ENCODE results near the gene SP7. TPM values are rescaled to one million over a fixed set of nuclear protein-coding genes. Genes with fewer than 3 reads are reported as not detected.
"Not testable (repeated sequence)": the region's sequence is repeated elsewhere in the genome, so short reads cannot be mapped to it uniquely, and the experiment has no call there.

The SP7 gene
- 0.31 TPM for total RNA-seq

DNA sequence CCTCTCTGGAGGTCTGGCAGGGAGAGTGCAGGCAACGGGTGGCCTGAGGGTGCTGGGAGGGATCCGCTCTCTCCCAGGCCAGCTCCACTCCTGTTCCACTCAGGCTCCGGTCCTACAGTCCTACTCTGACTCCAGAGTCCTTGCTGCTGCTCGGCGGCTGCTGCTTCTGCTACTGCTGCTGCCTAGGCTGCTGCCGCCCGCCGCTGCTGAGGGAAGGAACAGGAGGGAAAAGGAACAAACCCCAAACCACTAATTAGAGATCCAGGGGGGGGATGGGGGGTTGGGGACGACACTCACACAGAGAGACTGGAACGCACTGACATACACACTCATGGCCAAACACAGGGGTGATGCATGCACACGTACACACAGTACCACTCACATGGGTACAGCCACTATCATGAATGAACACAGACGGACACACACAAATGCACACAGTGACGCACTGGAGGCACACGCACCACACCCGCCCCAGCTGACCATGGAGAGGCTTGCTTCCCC, at the start of gene SP7:
Gene SP7 (minus strand): TSS at position 174 of the 501 bp plus-strand sequence. CDS start 708 bp downstream, outside the sequence.
- ATAC-seq (no peak), DNase-seq (ENCODE audit: low spot score) (no peak)
- intact Hi-C loops (cut with DNase I), result no loop called here

DNA sequence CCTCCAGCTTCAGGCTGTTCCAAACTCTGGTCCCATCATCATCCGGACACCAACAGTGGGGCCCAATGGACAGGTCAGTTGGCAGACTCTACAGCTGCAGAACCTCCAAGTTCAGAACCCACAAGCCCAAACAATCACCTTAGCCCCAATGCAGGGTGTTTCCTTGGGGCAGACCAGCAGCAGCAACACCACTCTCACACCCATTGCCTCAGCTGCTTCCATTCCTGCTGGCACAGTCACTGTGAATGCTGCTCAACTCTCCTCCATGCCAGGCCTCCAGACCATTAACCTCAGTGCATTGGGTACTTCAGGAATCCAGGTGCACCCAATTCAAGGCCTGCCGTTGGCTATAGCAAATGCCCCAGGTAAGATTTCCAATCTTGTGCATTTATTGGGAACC, 47.1 kb upstream of the SP7 start:
- DNase-seq (ENCODE audit: low spot score), result peak; percentile 49
- ATAC-seq, result no peak
- intact Hi-C loops (cut with DNase I), result no loop called here

DNA sequence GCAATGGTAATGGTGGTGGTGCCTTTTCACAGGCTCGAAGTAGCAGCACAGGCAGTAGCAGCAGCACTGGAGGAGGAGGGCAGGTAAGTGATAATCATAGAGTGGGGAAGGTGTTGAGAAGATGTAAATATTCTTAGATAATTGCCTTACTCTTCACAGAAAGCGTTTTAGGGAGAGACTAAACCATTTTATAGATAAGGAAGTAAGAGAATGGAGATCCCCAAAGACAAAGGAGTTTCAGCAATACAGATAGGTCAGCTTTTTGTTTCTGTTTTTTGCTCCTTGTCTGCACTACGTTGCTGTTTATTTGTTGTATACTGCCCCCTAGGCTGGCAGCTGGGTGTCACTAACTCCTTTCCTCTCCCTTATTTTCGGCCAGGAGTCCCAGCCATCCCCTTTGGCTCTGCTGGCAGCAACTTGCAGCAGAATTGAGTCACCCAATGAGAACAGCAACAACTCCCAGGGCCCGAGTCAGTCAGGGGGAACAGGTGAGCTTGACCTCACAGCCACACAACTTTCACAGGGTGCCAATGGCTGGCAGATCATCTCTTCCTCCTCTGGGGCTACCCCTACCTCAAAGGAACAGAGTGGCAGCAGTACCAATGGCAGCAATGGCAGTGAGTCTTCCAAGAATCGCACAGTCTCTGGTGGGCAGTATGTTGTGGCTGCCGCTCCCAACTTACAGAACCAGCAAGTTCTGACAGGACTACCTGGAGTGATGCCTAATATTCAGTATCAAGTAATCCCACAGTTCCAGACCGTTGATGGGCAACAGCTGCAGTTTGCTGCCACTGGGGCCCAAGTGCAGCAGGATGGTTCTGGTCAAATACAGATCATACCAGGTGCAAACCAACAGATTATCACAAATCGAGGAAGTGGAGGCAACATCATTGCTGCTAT, 45.8 kb upstream of the SP7 start:
- peak; percentile 70 for DNase-seq (ENCODE audit: low spot score)
- intact Hi-C loops (cut with DNase I), result no loop called here
- ATAC-seq, result no peak

DNA sequence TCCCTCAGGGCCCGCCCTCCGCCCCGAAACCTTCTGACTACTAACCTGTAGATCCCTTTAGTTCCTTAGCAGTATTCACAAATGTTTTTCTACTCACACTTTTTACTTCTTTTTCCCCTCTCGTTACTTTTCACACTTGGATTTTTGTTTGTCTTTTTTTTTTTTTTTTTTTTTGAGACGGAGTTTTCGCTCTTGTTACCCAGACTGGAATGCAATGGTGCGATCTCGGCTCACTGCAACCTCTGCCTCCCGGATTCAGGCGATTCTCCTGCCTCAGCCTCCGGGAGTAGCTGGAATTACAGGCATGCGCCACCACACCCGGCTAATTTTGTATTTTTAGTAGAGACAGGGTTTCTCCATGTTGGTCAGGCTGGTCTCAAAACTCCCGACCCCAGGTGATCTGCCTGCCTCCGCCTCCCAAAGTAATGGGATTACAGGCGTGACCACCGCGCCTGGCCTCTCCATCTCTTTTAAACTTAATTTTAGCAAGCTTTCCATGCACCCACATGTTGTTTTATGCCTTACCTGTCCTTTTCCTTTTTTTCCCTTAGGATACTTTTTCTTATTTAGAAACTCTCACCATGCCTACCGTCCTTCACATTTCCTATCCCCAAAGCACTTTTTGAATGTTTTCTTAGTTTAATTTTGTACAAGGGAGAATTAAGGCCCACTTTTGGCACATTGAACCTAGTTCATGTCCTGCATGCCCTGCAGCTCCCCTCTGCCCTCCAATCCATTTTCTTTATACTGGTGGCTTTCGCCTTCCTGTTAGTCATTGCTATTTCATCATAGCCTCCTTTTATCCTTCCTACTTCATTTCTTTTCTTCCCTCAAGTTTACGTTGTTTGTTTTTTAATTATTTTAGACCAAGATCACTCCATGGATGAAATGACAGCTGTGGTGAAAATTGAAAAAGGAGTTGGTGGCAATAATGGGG, 44.9 kb upstream of the SP7 start:
- DNase-seq (ENCODE audit: low spot score), result peak; percentile 58
- intact Hi-C loops (cut with DNase I), result no loop called here
- ATAC-seq, result no peak

DNA sequence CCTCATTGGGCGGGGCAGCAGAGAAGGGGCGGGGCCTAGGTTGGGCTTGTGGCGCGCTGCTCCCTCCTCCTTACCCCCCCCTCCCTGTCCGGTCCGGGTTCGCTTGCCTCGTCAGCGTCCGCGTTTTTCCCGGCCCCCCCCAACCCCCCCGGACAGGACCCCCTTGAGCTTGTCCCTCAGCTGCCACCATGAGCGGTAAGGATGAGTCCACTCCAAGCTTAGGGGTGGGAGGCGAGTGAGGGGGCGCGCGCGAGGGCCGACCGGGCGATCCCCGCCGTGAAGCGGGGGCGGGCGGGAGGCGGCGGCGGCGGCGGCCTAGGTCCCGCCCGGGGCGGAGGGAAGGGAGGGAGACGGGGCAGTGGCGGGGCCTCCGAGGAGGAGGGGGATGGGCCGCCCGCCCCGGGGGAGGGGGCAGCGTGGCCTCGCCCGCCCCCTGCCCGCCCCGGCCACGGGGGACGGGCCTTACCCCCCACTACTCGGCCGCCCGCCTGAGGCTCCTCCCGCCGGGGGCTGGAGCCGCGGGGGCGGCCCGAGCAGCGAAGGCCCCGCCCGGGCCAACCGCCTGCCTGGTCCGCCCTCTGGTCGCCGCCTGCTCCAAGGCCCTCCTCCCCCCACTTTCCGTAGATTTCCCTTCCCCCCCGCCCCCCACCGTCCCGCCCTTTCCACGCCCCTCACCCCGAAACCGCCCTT, 44.1 kb upstream of the SP7 start, which contains the start of gene SP1:
Gene SP1 (plus strand): TSS at position 73 of the 690 bp plus-strand sequence. CDS start 116 bp downstream, at position 189.
- peak; percentile 99 for DNase-seq (ENCODE audit: low spot score)
- ATAC-seq, result peak; percentile 71
- intact Hi-C loops (cut with DNase I), result no loop called here

DNA sequence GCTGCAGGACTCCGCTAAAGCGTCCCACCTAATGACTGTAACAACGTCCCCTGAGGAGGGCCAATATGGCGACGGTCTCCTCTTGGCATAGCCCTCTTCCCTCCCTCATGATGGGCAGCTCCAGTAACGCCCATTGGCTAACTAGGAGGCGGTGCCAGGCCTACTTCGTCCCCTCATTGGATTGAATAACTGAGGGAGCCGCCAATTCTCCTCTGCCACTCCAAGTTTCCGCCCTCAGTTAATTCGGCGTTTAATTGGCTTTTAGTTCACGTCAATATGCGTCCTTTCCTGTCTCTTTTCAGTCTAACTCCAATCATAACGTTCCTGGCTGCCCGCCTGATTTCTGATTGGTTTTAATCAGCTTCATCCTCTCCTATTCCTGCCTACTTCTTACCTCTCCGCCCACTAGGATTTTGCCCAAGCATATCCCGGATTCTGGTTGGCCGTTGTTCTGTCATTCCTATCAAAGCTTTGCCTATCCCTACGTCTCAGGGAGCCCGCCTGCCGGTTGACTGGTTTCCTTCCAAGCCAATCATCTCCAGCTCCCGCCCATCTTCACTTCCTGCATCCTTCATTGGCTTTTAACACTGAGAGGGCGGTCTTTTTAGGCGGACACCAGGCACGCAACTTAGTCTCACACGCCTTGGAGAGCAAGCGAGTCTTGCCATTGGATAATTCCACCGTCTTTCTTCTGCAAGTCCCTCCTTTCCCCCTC, 43.4 kb upstream of the SP7 start:
- ATAC-seq (peak; percentile 92), DNase-seq (ENCODE audit: low spot score) (peak; percentile 99)
- intact Hi-C loops (cut with DNase I), result no loop called here

DNA sequence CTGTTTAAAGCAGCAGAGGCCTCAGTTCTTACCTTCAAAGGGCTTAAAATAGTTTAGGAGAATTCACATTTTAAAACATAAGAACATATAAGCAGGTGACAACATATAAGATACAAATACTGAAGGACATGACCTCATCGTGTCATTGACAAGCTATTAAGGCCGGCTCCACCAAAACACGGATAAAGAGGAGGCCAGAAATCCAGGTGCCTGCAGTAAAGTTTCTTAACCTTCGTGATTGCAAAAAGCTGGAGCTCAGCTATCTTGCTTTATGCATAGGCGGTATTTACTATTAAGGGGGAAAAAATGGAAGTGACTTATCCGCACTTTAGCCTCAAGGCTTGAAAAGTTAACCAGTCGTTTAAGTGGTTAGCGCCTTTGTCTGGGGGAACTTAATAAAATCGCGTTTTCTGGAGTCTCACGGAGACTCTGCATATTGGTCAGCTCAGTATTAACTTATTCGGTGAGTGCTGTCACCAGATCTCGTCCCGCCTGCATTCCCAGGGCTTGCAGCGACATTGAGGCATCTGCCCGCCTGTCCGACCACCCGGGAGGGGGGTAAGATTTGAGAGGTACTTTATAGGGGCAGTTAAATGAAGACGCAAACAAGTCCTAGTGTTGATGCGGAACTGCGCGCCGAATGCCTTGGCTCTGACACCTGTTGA, 42.7 kb upstream of the SP7 start:
- intact Hi-C loops (cut with DNase I), result no loop called here
- ATAC-seq (no peak), DNase-seq (ENCODE audit: low spot score) (no peak)

DNA sequence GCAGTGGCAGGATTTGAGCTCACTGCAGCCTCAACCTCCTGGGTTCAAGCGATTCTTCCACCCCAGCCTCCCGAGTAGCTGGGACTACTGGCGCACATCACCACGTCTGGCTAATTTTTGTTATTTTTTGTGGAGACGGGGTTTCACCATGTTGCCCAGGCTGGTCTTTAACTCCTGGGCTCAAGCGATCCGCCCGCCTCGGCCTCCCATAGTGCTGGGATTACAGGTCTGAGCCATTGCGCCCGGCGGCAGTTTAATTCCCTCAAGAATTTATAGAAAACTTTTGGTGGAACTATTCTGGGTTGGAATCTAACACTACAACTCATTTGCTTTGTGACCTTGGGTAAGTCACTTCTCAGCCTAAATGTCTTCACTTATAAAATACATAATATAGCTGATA, 42.1 kb upstream of the SP7 start:
- ATAC-seq (no peak), DNase-seq (ENCODE audit: low spot score) (no peak)
- intact Hi-C loops (cut with DNase I), result no loop called here

DNA sequence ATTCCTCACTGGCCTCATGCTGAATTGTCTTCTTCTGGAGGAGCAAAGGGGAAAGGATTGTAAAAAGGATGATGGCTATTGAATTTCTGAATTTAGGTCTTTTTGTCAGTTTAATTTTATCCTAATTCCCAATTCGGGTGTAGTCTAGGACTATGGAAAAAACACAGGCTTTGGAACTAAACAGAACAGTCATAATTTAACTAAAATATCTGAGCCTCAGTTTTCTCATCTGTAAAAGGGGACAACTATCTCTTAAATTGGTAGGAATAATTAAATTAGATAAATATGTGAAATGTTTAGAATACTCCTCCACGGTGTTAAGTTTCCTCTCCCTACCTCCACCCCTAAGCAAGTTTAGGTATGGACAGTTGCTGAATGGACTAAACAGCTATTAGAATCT, 40.6 kb upstream of the SP7 start:
- no peak for DNase-seq (ENCODE audit: low spot score)
- intact Hi-C loops (cut with DNase I), result no loop called here
- ATAC-seq, result no peak

DNA sequence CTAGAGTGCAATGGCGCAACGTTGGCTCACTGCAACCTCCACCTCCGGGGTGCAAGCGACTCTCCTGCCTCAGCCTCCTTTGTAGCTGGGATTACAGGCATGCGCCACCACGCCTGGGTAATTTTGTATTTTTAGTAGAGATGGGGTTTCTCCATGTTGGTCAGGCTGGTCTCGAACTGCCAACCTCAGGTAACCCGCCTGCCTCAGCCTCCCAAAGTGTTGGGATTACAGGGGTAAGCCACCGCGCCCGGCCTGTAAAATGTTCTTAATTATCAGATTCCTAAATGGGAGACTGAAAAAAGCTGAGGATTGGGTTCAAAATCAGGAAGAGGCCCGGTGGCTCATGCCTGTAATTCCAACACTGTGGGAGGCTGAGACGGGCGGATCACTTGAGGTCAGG, 38.1 kb upstream of the SP7 start:
- ATAC-seq; DNase-seq (ENCODE audit: low spot score); intact Hi-C loops (cut with DNase I): not testable (repeated sequence)

DNA sequence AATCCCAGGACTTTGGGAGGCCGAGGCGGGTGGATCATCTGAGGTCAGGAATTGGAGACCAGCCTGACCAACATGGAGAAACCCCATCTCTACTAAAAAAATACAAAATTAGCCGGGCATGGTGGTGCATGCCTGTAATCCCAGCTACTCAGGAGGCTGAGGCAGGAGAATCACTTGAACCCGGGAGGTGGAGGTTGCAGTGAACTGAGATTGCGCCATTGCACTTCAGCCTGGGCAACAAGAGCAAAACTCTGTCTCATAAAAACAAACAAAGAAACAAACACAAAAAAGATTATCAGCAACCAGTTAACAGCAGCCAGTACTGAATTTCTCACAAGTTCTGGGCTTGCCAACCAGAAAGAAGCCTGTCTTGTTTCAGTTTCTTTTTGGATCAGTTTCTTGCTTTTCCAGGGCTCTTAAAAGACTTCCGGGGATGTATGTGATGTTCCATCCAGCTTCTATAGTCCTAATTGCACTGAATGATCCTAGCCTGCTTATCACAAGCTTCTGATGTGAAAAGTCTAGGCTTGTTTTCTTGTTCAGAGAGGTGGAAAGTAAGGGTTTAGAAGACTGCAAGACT, 37.5 kb upstream of the SP7 start:
- intact Hi-C loops (cut with DNase I), result not testable (repeated sequence)

DNA sequence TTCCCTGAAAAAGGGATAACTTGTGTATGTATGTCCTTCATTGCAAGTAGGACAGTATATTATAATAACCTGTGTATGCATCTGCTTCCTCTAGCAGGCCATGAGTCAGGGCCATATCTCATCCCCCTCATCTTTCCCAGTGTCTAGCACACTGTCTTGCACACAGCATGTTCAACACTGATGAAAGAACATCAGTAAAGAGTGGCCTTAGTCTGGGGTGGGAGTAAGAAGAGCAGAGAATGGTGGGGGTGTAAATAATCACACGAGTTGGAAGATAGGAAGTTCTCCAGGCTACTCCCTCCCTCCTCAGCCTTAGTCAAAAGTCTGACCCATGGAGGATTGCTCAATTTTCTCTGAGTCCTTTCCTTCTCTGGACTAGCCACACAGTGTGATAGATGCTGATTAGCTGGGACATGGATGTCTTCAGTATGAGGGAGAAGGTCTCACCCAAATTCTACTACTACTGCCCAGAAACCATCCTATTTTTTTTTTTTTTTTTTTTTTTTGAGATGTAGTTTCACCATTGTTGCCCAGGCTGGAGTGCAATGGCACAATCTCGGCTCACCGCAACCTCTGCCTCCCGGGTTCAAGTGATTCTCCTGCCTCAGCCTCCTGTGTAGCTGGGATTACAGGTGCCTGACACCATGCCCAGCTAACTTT, 29.2 kb upstream of the SP7 start:
- peak; percentile 79 for ATAC-seq

More for the DNA sequence above, 37.5 kb upstream of the SP7 start:
- not testable (repeated sequence) for ATAC-seq; DNase-seq (ENCODE audit: low spot score)

DNA sequence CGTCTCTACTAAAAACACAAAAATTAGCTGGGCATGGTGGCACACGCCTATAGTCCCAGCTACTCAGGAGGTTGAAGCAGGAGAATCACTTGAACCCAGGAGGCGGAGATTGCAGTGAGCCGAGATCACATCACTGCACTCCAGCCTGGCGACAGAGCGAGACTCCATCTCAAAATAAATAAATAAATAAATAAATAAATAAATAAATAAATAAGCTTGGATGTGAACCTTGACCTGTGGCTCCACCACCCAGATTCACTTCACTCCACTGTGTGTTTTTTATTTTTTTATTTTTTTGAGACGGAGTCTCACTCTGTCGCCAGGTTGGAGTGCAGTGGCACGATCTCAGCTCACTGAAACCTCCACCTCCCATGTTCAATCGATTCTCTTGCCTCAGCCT, 25.5 kb upstream of the SP7 start:
- intact Hi-C loops (cut with DNase I); ATAC-seq; DNase-seq (ENCODE audit: low spot score): not testable (repeated sequence)

More for the DNA sequence above, 29.2 kb upstream of the SP7 start:
- intact Hi-C loops (cut with DNase I), result no loop called here
- no peak for DNase-seq (ENCODE audit: low spot score)

DNA sequence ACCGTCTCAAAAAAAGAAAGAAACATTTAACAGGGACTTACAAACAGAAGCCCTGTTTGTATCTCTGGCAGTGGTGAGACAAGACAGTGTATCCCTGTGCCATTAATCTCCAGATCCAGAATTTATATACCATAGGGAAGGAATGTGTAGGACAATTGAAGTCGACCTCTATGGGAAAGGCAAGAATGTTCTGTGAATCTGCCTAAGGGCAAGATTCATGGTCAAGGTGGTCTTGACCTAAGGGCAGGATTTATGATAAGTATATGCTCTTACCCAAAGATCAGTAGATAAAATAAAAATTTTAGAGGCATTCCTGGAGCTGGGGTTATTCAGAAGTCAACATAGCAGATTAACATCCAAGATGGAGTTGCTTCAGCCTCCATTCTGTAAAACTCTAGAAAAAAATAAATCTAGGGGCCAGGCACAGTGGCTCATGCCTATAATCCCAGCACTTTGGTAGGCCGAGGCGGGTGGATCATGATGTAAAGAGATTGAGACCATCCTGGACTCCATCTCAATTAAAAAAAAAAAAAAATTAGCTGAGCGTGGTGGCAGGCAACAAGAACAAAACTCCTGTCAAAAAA, 22.8 kb upstream of the SP7 start:
- DNase-seq (ENCODE audit: low spot score) (no peak), ATAC-seq (no peak)
- intact Hi-C loops (cut with DNase I), result loop anchor here (10.0 kb wide), 1 partner anchor 146 kb away; the partner anchor contains the start of genes NPFF and TARBP2

DNA sequence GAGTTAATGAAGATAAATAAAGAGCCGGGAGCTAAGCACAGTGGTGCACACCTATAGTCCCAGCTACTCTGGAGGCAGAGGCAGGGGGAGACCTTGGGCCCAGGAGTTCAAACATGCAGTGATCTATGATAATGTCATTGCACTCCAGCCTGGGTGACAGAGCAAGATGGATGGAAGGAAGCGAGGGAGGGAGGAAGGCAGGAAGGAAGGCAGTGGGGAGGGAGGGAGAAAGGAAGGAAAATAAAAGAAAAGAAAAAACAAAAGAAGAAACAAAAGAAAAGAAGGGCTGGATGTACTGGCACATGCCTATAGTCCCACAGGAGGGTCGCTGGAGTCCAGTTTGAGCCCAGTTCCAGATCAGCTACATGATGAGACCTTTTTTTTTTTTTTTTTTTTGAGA, 19.0 kb upstream of the SP7 start:
- DNase-seq (ENCODE audit: low spot score), result no peak
- ATAC-seq, result no peak
- intact Hi-C loops (cut with DNase I), result loop anchor here (10.0 kb wide), 1 partner anchor 150 kb away; the partner anchor contains the start of genes NPFF and TARBP2

DNA sequence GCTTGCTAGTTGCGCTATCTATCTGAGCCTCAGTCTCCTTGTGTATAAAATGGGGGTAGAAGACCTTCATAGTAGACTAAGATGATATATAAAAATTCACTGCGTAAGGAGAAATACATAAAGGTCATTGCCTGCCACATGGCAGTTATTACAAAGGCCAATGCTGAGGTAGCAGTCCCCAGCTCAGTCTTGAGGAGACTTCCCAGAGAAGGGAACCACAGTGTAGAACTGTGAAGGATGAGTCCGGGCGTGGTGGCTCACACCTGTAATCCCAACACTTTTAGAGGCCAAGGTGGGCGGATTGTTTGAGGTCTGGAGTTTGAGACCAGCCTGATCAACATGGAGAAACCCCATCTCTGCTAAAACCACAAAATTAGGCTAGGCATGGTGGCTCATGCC, 17.1 kb upstream of the SP7 start:
- intact Hi-C loops (cut with DNase I), result loop anchor here (5.0 to 10.0 kb wide), 2 partner anchors 69 to 152 kb away; partner anchors contain the start of genes AMHR2, NPFF and TARBP2
- DNase-seq (ENCODE audit: low spot score) (no peak), ATAC-seq (peak; percentile 13)
